Neutrophil (primary cell): ENCODE results near the gene OR10A7.

ENCODE experiments used
- H3K27ac ChIP-seq: fragments of 200-600 bp; sonication (generic); 2 replicates; pipeline ENCODE4 v1.5.1; 2016; ENCODE audit warnings: mild to moderate bottlenecking, moderate library complexity
- H3K27me3 ChIP-seq: fragments of 200-600 bp; sonication (generic); 2 replicates; pipeline ENCODE4 v1.6.0; 2016; ENCODE audit warnings: mild to moderate bottlenecking
- H3K36me3 ChIP-seq: fragments of 200-600 bp; sonication (generic); 2 replicates; pipeline ENCODE4 v1.5.1; 2017
- H3K4me1 ChIP-seq, 2 experiments: fragments of 200-600 bp in 1 of 2; sonication (generic) in 1 of 2; 1 replicate in 1 of 2; 2 replicates in 1 of 2; pipeline versions ENCODE4 v1.5.1 to v1.6.1; 2013 to 2016; ENCODE audit warnings: low read depth in 1 of 2, low read length in 1 of 2, mild to moderate bottlenecking in 1 of 2, moderate library complexity in 1 of 2; ENCODE audit not compliant: control insufficient read depth in 1 of 2, insufficient read depth in 1 of 2
- H3K4me3 ChIP-seq, 2 experiments: fragments of 200-600 bp in 1 of 2; sonication (generic) in 1 of 2; 1 replicate in 1 of 2; 2 replicates in 1 of 2; pipeline ENCODE4 v1.5.1; 2013 to 2016; ENCODE audit warnings: low read depth in 1 of 2, low read length in 1 of 2, mild to moderate bottlenecking in 1 of 2, moderate library complexity in 1 of 2
- H3K9me3 ChIP-seq: fragments of 200-600 bp; sonication (generic); 2 replicates; pipeline ENCODE4 v1.5.1; 2016
- TF ChIP-seq, protein P1 (sequence below): fragments of 200-600 bp; sonication (generic); IDR thresholded peaks from 2 replicates; pipeline ENCODE4 v1.5.1; 2016; ENCODE audit warnings: antibody characterized with exemption

Gene OR10A7

DNA sequence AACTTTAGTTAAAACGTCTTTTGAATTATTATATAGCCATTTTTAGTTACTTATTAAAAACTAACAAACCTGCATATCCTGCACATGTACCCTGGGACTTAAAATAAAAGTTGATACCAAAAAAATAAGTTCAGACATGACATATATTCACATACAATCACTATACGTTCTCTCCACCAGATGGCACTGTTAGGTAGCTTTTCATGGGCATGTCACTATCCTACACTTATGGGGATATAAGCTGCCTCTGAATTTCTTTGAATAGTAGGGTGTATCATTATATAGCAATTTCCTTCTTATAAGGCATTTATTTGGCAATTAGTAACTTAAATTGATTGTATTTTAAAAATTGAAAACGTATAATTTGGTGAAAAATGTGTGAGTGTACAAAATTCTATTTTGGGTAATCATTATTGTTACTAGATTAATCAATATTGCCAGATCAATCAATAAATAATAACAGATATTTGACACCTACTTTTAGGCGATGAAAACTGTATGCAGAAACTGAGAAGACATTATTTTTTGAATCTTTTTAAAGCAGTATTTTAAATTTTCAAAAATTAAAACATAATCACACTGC lies 31.8 kb upstream of the OR10A7 start:
- H3K4me3 ChIP-seq, result no peak overlapping the region
- H3K27ac ChIP-seq, result no peak overlapping the region
- H3K36me3 ChIP-seq, result no peaks in the 10 kb centered on the region
- H3K27me3 ChIP-seq, result peaks cover 54% of the 10 kb centered on the region
- TF ChIP-seq, protein P1, sequence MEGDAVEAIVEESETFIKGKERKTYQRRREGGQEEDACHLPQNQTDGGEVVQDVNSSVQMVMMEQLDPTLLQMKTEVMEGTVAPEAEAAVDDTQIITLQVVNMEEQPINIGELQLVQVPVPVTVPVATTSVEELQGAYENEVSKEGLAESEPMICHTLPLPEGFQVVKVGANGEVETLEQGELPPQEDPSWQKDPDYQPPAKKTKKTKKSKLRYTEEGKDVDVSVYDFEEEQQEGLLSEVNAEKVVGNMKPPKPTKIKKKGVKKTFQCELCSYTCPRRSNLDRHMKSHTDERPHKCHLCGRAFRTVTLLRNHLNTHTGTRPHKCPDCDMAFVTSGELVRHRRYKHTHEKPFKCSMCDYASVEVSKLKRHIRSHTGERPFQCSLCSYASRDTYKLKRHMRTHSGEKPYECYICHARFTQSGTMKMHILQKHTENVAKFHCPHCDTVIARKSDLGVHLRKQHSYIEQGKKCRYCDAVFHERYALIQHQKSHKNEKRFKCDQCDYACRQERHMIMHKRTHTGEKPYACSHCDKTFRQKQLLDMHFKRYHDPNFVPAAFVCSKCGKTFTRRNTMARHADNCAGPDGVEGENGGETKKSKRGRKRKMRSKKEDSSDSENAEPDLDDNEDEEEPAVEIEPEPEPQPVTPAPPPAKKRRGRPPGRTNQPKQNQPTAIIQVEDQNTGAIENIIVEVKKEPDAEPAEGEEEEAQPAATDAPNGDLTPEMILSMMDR, result peak; percentile 61
- H3K4me1 ChIP-seq, result no peaks in the 10 kb centered on the region
- no peaks in the 10 kb centered on the region for H3K9me3 ChIP-seq

DNA sequence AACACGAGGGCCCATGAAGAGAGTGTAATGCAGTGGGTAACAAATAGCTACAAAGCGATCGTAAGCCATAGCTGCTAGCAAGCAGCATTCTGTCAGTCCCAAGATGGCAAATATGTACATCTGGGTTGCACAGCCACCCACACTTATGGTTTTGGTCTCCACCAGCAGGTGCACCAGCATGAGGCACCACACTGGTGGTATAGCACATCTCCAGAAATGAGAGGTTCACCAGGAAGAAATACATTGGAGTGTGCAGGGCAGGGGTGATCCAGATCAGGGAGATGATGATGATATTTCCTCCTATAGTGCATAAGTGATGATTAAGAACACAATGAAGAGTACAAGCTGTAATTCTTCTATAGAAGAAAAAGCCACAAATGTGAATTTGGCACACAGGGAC lies 26.4 kb upstream of the OR10A7 start:
- Histone ChIP-seq H3K9me3 (no peaks in the 10 kb centered on the region), H3K36me3 (no peaks in the 10 kb centered on the region), H3K27ac (no peak overlapping the region), H3K4me3 (no peak overlapping the region), H3K4me1 (no peaks in the 10 kb centered on the region), H3K27me3 (peaks cover 40% of the 10 kb centered on the region)
- TF ChIP-seq, protein P1, result no peak

DNA sequence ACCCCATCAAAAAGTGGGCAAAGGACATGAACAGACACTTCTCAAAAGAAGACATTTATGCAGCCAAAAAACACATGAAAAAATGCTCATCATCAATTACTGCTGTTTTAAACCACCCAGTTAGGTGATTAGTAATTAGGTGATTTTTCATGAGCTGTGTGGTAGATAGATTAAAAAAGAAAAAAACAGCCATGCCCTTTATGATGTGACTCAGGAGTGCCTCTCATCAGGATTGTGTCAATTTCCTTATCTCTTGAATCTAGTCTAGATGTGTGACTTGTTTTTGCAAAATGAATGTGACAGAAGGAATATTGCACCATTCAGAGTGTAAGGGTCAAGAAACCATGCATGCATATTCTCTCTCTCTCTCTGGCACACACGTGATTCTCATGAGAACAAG lies 5.7 kb downstream of the OR10A7 start:
- no peaks in the 10 kb centered on the region for H3K4me1 ChIP-seq
- no peaks in the 10 kb centered on the region for H3K9me3 ChIP-seq
- H3K27ac ChIP-seq, result no peak overlapping the region
- peaks cover 24% of the 10 kb centered on the region for H3K27me3 ChIP-seq
- H3K4me3 ChIP-seq, result no peak overlapping the region
- TF ChIP-seq, protein P1, result no peak
- no peaks in the 10 kb centered on the region for H3K36me3 ChIP-seq

- no peaks in the 10 kb centered on the region for H3K36me3 ChIP-seq
- no peak overlapping the region for H3K4me3 ChIP-seq
- peaks cover 33% of the 10 kb centered on the region for H3K27me3 ChIP-seq
- TF ChIP-seq, protein P1, result no peak
- H3K4me1 ChIP-seq, result no peaks in the 10 kb centered on the region
- no peak overlapping the region for H3K27ac ChIP-seq
- H3K9me3 ChIP-seq, result no peaks in the 10 kb centered on the region
Measured at GRCh38 chr12:55227643-55228042, 6.8 kb downstream of the OR10A7 start.

- Histone ChIP-seq H3K4me1 (no peaks in the 10 kb centered on the region), H3K9me3 (no peaks in the 10 kb centered on the region), H3K4me3 (no peak within 1 kb of the TSS), H3K36me3 (no peaks in the 10 kb centered on the region), H3K27ac (no peak within 1 kb of the TSS), H3K27me3 (peaks cover 24% of the 10 kb centered on the region)
- TF ChIP-seq, protein P1, result no peak
Measured at GRCh38 chr12:55244309-55244708, 23.5 kb downstream of the OR10A7 start, which contains the start of gene OR6C74. Gene OR6C74, plus strand, starts transcription at chr12:55244609. Its CDS starts 2,679 bp downstream, at chr12:55247288.
